Activated CD8-positive, alpha-beta memory T cell treated with anti-CD3 and anti-CD28 coated beads for 36 hours (primary cell): ENCODE results near the gene ASB10. TPM values are rescaled to one million over a fixed set of nuclear protein-coding genes. Genes with fewer than 3 reads are reported as not detected.

ENCODE experiments used
- CTCF ChIA-PET: fragments of 350-600 bp; sonication (Branson Sonifier 250); formaldehyde crosslinking; loops from one replicate; lab custom pipeline; 2021; ENCODE audit warnings: antibody characterized with exemption; lab: Charles Lee
- POLR2A ChIA-PET: fragments of 350-600 bp; sonication (Branson Sonifier 250); formaldehyde crosslinking; loops from one replicate; lab custom pipeline; 2021; ENCODE audit warnings: antibody characterized with exemption; lab: Charles Lee
- total RNA-seq, 2 experiments: library from RNA; stranded (reverse); gene quantifications; one replicate each; pipeline ENCODE4 v1.2.3, GENCODE V29; 2021

ASB10 gene
- total RNA-seq, 2 experiments from 2014 or later: not detected

GRCh38 chr7:151195616-151196450, 8.8 kb upstream of the ASB10 start:
- CTCF ChIA-PET: no interaction called here
- POLR2A ChIA-PET: no interaction called here

DNA sequence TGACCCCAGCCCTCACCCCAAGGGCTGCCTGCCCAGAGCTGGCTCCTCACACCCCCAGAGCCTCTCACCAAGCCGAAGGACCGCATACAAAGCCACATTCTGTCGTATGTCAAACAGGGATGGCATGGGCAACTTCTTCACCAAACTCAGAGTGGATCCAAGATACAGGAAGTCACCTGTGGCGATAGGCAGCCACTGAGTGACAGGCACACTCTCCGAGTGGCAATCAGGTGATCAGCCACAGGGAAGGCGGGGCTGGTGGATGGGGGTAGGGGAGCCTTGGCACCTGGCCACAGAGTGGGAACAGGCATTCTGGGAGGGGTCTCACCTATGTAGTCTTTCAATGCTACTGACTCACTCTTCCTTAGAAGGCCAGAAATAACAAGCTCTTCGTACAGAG, 7.1 kb upstream of the ASB10 start:
- ChIA-PET CTCF (no interaction called here), POLR2A (no interaction called here)

- ChIA-PET CTCF (no interaction called here), POLR2A (no interaction called here)
Observed at GRCh38 chr7:151193203-151193978, 6.3 kb upstream of the ASB10 start.

DNA sequence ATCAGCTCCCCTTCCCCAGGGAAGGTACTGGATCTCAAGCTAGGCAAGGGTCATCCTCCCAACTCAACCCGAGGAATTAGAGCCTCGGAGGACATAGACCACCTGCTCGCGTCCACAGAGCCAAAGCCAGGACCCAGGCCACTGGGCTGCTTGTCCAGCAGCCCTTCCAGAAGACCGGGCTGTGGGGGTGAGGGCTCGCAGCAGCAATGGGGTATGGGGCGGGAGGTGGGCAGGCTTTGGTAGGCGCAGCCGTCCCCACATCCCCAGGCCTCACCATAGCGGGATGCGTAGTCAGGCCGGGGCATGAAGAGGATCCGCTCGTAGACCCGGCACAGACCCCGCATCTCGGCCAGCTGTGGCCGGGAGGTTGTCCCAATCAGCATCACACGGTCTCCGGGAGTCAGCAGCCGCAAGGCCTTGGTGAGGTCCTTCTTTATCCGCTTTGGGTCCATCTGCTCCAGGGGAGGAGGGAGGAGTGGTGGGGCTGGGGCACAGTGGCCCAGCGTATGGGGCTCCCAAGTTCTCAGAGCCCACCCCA, 5.0 kb upstream of the ASB10 start:
- POLR2A ChIA-PET: no interaction called here

DNA sequence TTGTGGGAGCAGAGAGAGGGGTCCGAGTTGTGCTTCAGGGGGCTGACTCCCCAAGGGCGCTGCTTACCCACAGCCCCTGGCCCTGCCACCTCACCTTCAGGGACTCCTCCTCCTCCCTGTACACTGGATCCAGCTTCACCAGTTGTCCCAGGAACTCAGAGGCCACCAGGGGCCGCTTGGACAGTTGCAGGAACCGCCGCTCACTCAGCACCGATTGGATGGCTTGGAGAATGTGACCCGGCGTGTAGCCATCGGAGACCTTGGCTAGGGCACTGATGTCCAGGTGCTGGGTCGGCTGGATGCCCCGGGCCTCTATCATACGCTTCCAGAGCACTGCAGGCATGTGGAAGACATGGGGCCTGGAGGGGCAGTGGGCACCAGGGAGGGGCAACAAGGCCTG, 4.5 kb upstream of the ASB10 start:
- CTCF ChIA-PET: no interaction called here
- POLR2A ChIA-PET: no interaction called here

More for the DNA sequence above, 5.0 kb upstream of the ASB10 start:
- CTCF ChIA-PET: no interaction called here

- ChIA-PET CTCF (no interaction called here), POLR2A (no interaction called here)
Observed at GRCh38 chr7:151189038-151189437, 2.0 kb upstream of the ASB10 start.

- ChIA-PET POLR2A (no interaction called here), CTCF (interaction anchor here (1.1 kb wide), 1 partner anchor 64 kb away, joined by 3 read pairs; no protein-coding TSS in a partner anchor)
Observed at GRCh38 chr7:151188252-151188542, 1.1 kb upstream of the ASB10 start.

- CTCF ChIA-PET: interaction anchor here (1.1 kb wide), 1 partner anchor 63 kb away, joined by 3 read pairs; no protein-coding TSS in a partner anchor
- POLR2A ChIA-PET: no interaction called here
Observed at GRCh38 chr7:151187409-151188251, 580 bp upstream of the ASB10 start.

GRCh38 chr7:151185762-151186639, 1.0 kb downstream of the ASB10 start:
- POLR2A ChIA-PET: no interaction called here
- CTCF ChIA-PET: interaction anchor here (0.6 to 0.7 kb wide), 2 partner anchors 75 to 299 kb away, joined by 3 read pairs; no protein-coding TSS in a partner anchor

GRCh38 chr7:151181011-151181431, 6.0 kb downstream of the ASB10 start:
- CTCF ChIA-PET: interaction anchor here (1.4 kb wide), 1 partner anchor 18 kb away, joined by 4 read pairs; no protein-coding TSS in a partner anchor
- POLR2A ChIA-PET: no interaction called here

- ChIA-PET POLR2A (no interaction called here), CTCF (interaction anchor here (1.4 to 1.5 kb wide), 2 partner anchors 11 to 17 kb away, joined by 3 to 4 read pairs; no protein-coding TSS in a partner anchor)
Observed at GRCh38 chr7:151179946-151180345, 7.1 kb downstream of the ASB10 start.

DNA sequence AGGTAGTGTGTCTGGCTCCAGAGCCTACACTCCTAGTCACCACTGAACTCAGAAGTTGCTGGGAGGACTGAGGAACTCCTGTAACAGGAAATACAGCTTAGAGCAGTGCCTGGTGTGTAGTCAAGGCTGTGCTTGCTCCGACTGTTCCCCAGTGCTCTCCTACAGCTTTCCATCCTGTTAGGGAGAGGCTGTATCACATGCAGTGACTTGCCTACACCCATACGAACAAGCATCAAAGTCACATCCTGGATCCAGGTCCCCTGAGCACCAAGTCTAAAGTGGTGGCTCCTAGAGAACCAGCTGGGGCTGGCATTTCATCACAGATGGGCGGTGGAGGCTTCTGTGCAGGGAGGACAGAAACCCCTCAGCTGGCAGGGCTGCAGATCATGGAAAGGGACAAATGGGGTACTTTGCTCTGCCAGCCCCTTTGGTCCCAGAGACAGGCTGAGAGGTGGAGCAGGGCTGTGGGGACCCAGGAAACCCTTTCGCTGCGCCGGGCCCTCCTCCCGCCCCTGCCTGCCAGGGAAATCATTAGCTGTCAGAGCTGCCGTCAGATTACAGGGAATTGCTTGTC, 7.7 kb downstream of the ASB10 start:
- ChIA-PET POLR2A (no interaction called here), CTCF (interaction anchor here (0.6 to 1.5 kb wide), 3 partner anchors 11 to 579 kb away, joined by 3 to 4 read pairs (median 3); no protein-coding TSS in a partner anchor)

GRCh38 chr7:151178831-151179230, 8.2 kb downstream of the ASB10 start:
- POLR2A ChIA-PET: no interaction called here
- CTCF ChIA-PET: interaction anchor here (0.5 to 1.5 kb wide), 5 partner anchors 10 to 580 kb away, joined by 3 to 4 read pairs (median 3); no protein-coding TSS in a partner anchor

GRCh38 chr7:151178236-151178635, 8.8 kb downstream of the ASB10 start:
- ChIA-PET CTCF (interaction anchor here (0.5 to 1.0 kb wide), 2 partner anchors 9 to 16 kb away, joined by 3 to 4 read pairs; no protein-coding TSS in a partner anchor), POLR2A (no interaction called here)

GRCh38 chr7:151177310-151177709, 9.7 kb downstream of the ASB10 start:
- ChIA-PET CTCF (interaction anchor here (1.0 to 2.2 kb wide), 2 partner anchors 8 to 53 kb away, joined by 3 to 8 read pairs; no protein-coding TSS in a partner anchor), POLR2A (no interaction called here)

GRCh38 chr7:151176401-151176800, 10.6 kb downstream of the ASB10 start:
- CTCF ChIA-PET: interaction anchor here (2.2 kb wide), 1 partner anchor 52 kb away, joined by 8 read pairs; no protein-coding TSS in a partner anchor

DNA sequence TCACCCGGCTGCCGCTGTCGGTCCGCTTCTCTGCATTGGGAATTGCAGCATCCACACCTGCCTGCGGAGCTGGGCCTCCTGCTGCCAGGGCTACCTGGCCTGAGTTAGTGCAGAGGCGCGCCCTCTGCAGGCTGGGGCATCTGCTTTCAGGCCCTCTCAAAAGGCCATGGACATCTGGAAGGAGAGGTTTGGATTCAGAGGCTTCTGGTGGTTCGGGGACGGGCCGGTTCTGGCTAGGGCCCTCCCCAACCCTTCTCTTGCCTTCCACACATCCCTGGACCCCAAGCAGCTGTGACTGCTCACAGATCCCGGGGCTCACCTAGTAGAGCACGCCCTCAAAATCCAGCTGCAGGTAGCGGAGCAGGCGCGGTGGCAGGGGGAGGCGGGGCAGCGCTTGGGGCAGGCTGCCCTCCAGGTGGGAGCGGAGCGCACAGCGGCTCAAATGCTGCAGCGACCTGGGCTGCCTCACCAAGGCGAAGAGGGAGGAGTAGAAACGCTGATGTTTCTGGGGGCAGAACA, 11.2 kb downstream of the ASB10 start:
- CTCF ChIA-PET: interaction anchor here (2.2 kb wide), 1 partner anchor 52 kb away, joined by 8 read pairs; no protein-coding TSS in a partner anchor
- POLR2A ChIA-PET: no interaction called here

More at GRCh38 chr7:151176401-151176800, 10.6 kb downstream of the ASB10 start:
- POLR2A ChIA-PET: no interaction called here
